ENCODE data around the gene SDF4. TPM values are rescaled to one million over a fixed set of nuclear protein-coding genes. Genes with fewer than 3 reads are reported as not detected.

SDF4 gene
- total and polyA plus RNA-seq, 2 experiments from 2014 or later, result 214 to 261 TPM

DNA sequence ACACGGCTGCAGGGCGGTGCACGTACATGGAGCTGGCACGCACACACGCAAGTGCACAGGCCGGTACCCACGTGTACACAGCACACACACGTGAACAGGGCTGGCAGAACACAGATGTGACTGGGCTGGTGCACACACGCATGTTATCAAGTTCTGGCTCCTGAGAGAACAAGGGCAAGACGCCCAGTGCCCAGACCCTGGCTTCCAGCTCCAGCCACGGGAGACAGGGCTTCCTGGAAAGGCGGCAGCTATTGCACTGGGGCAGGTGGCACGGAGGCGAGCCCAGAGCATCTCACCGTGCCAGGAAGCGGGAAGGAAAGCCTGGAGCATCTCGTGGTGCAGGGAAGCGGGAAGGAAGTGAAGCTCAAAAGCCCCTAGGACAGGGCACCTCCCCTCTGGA, 5.9 kb downstream of the SDF4 start:
- Histone ChIP-seq H4K20me1 (ENCODE audit: insufficient read depth) (no peaks in the 10 kb centered on the region), H3K4me2 (ENCODE audit: unreplicated experiment) (no peak overlapping the region), H3F3A (ENCODE audit: insufficient read depth) (peaks cover 8% of the 10 kb centered on the region), H3K4me1 (ENCODE audit: insufficient read depth) (peaks cover 7% of the 10 kb centered on the region; the same call in 1 of the 2 replicates), H3K9ac (no peak overlapping the region), H3K36me3 (ENCODE audit: low read depth) (no peaks in the 10 kb centered on the region; the same call in 1 of the 2 replicates), H3K79me2 (ENCODE audit: insufficient read depth) (peaks cover 76% of the 10 kb centered on the region), H3K9me2 (ENCODE audit: insufficient read depth) (no peaks in the 10 kb centered on the region), H3K27ac (no peak overlapping the region), H3K27me3 (replicated peaks; ENCODE audit: insufficient read depth) (no peaks in the 10 kb centered on the region), H3K9me3 (ENCODE audit: low read depth) (no peaks in the 10 kb centered on the region), H2AFZ (no peak overlapping the region), H3K4me3 (no peak overlapping the region)
- in situ Hi-C loops (cut with MboI), result no loop called here
- TF ChIP-seq EZH2 (IDR thresholded peaks at IDR 0.05; ENCODE audit: insufficient read depth, poor library complexity, severe bottlenecking), result no peak
- TF ChIP-seq EZH2phosphoT487 (IDR thresholded peaks at IDR 0.05; ENCODE audit: insufficient read depth, low read depth), result no peak
- 91 to 95% methylated on average over 18 of the region's 18 CpGs for WGBS, 2 experiments (ENCODE audit: low coverage in 1 of 2, low lambda C conversion rate in 2 of 2, missing lambda C conversion rate in 2 of 2)
- no peak for DNase-seq

- Histone ChIP-seq H4K20me1 (ENCODE audit: insufficient read depth) (no peaks in the 10 kb centered on the region), H3K27ac (no peak overlapping the region)
- DNase-seq, result no peak
Measured at GRCh38 chr1:1225238-1225845, 6.5 kb downstream of the SDF4 start.

GRCh38 chr1:1223891-1224290, 7.9 kb downstream of the SDF4 start:
- H3K4me1 ChIP-seq (ENCODE audit: insufficient read depth), result no peaks in the 10 kb centered on the region
- H3K9ac ChIP-seq, result no peak overlapping the region
- no peaks in the 10 kb centered on the region for H3F3A ChIP-seq (ENCODE audit: insufficient read depth)
- no peak overlapping the region for H3K27ac ChIP-seq
- 92 to 96% methylated on average over 18 to 21 of the region's 21 CpGs for WGBS, 2 experiments (ENCODE audit: low coverage in 1 of 2, low lambda C conversion rate in 2 of 2, missing lambda C conversion rate in 2 of 2)
- H3K36me3 ChIP-seq (ENCODE audit: low read depth), result no peaks in the 10 kb centered on the region; the same call in 1 of the 2 replicates
- H2AFZ ChIP-seq, result no peak overlapping the region
- DNase-seq, result no peak
- no peaks in the 10 kb centered on the region for H4K20me1 ChIP-seq (ENCODE audit: insufficient read depth)
- H3K27me3 ChIP-seq (replicated peaks; ENCODE audit: insufficient read depth), result no peaks in the 10 kb centered on the region
- H3K9me3 ChIP-seq (ENCODE audit: low read depth), result no peaks in the 10 kb centered on the region
- in situ Hi-C loops (cut with MboI), result no loop called here
- TF ChIP-seq EZH2phosphoT487 (IDR thresholded peaks at IDR 0.05; ENCODE audit: insufficient read depth, low read depth) (no peak), EZH2 (IDR thresholded peaks at IDR 0.05; ENCODE audit: insufficient read depth, poor library complexity, severe bottlenecking) (no peak)
- H3K9me2 ChIP-seq (ENCODE audit: insufficient read depth), result no peaks in the 10 kb centered on the region
- no peak overlapping the region for H3K4me2 ChIP-seq (ENCODE audit: unreplicated experiment)
- no peak overlapping the region for H3K4me3 ChIP-seq
- H3K79me2 ChIP-seq (ENCODE audit: insufficient read depth), result peaks cover 55% of the 10 kb centered on the region

More at GRCh38 chr1:1225238-1225845, 6.5 kb downstream of the SDF4 start:
- H2AFZ ChIP-seq, result no peak overlapping the region
- H3K9me3 ChIP-seq (ENCODE audit: low read depth), result no peaks in the 10 kb centered on the region
- H3K36me3 ChIP-seq (ENCODE audit: low read depth), result no peaks in the 10 kb centered on the region; the same call in 1 of the 2 replicates
- H3K27me3 ChIP-seq (replicated peaks; ENCODE audit: insufficient read depth), result no peaks in the 10 kb centered on the region
- H3K4me1 ChIP-seq (ENCODE audit: insufficient read depth), result peaks cover 4% of the 10 kb centered on the region; the same call in 1 of the 2 replicates
- whole genome bisulfite sequencing, 2 experiments (ENCODE audit: low coverage in 1 of 2, low lambda C conversion rate in 2 of 2, missing lambda C conversion rate in 2 of 2), result 89 to 92% methylated on average over 33 to 34 of the region's 34 CpGs
- H3K79me2 ChIP-seq (ENCODE audit: insufficient read depth), result peaks cover 70% of the 10 kb centered on the region
- in situ Hi-C loops (cut with MboI), result no loop called here
- H3K9me2 ChIP-seq (ENCODE audit: insufficient read depth), result no peaks in the 10 kb centered on the region
- H3K9ac ChIP-seq, result no peak overlapping the region
- peaks cover 3% of the 10 kb centered on the region; the same call in 1 of the 2 replicates for H3F3A ChIP-seq (ENCODE audit: insufficient read depth)
- no peak overlapping the region for H3K4me3 ChIP-seq
- TF ChIP-seq EZH2 (IDR thresholded peaks at IDR 0.05; ENCODE audit: insufficient read depth, poor library complexity, severe bottlenecking), result no peak
- TF ChIP-seq EZH2phosphoT487 (IDR thresholded peaks at IDR 0.05; ENCODE audit: insufficient read depth, low read depth), result no peak
- no peak overlapping the region for H3K4me2 ChIP-seq (ENCODE audit: unreplicated experiment)

DNA sequence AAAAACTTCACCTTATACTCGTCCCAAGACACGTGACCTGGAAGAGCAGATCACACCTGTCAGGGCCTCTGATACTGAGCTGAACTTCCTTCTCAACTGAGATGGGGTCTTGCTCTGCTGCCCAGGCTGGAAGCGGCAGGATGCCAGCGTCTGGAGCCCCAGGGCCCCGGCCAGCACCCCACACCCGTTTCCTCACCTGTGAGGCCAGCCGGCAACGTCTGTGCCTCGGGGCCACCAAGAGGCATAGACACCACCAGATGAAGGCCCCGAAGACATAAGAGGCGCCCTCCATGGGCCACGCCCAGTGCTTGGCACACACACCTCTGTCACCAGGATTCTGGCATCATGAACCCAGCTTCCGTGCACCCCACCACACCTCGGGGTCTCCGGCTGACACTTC, 8.5 kb downstream of the SDF4 start:
- no peak for DNase-seq
- Histone ChIP-seq H3K9me2 (ENCODE audit: insufficient read depth) (no peaks in the 10 kb centered on the region), H3K4me3 (no peak overlapping the region), H3K27ac (no peak overlapping the region), H4K20me1 (ENCODE audit: insufficient read depth) (no peaks in the 10 kb centered on the region), H3K27me3 (replicated peaks; ENCODE audit: insufficient read depth) (no peaks in the 10 kb centered on the region), H3K36me3 (ENCODE audit: low read depth) (no peaks in the 10 kb centered on the region; the same call in 1 of the 2 replicates), H3K79me2 (ENCODE audit: insufficient read depth) (peaks cover 50% of the 10 kb centered on the region), H3F3A (ENCODE audit: insufficient read depth) (no peaks in the 10 kb centered on the region), H3K9me3 (ENCODE audit: low read depth) (no peaks in the 10 kb centered on the region), H3K4me1 (ENCODE audit: insufficient read depth) (no peaks in the 10 kb centered on the region), H2AFZ (no peak overlapping the region), H3K4me2 (ENCODE audit: unreplicated experiment) (no peak overlapping the region), H3K9ac (no peak overlapping the region)
- TF ChIP-seq EZH2 (IDR thresholded peaks at IDR 0.05; ENCODE audit: insufficient read depth, poor library complexity, severe bottlenecking) (no peak), EZH2phosphoT487 (IDR thresholded peaks at IDR 0.05; ENCODE audit: insufficient read depth, low read depth) (no peak)
- 92 to 94% methylated on average over 10 to 15 of the region's 15 CpGs for WGBS, 2 experiments (ENCODE audit: low coverage in 1 of 2, low lambda C conversion rate in 2 of 2, missing lambda C conversion rate in 2 of 2)
- in situ Hi-C loops (cut with MboI), result no loop called here

All from GM23248 (cell line).